KMS-11 (cell line): ENCODE results near the gene MTMR10.

Experiments used
- H2AFZ ChIP-seq: fragments of 200-600 bp; sonication (generic); 2 replicates; pipeline ENCODE4 v1.6.1; 2016; ENCODE audit warnings: antibody characterized with exemption, mixed run types, low read depth
- H3K27ac ChIP-seq: fragments of 200-600 bp; sonication (generic); 2 replicates; pipeline ENCODE4 v1.6.1; 2016; ENCODE audit warnings: mild to moderate bottlenecking, mixed run types
- H3K27me3 ChIP-seq: fragments of 200-600 bp; sonication (generic); 2 replicates; pipeline ENCODE4 v1.6.1; 2017; ENCODE audit warnings: mild to moderate bottlenecking, low read depth, mixed run types, moderate library complexity; ENCODE audit not compliant: insufficient read depth
- H3K36me3 ChIP-seq: fragments of 200-600 bp; sonication (generic); 2 replicates; pipeline ENCODE4 v1.6.1; 2017; ENCODE audit warnings: mild to moderate bottlenecking, mixed run types; ENCODE audit not compliant: insufficient read depth
- H3K4me1 ChIP-seq: fragments of 200-600 bp; sonication (generic); 2 replicates; pipeline ENCODE4 v1.6.1; 2016; ENCODE audit warnings: mild to moderate bottlenecking, low read depth, mixed run types; ENCODE audit not compliant: poor library complexity, severe bottlenecking
- H3K4me2 ChIP-seq: fragments of 200-600 bp; sonication (generic); 2 replicates; pipeline ENCODE4 v1.7.0; 2016; ENCODE audit warnings: mild to moderate bottlenecking, mixed run types
- H3K4me3 ChIP-seq: fragments of 200-600 bp; sonication (generic); IDR thresholded peaks from 2 replicates; pipeline ENCODE4 v1.6.1; 2017; ENCODE audit warnings: low read depth, low read length, mixed read lengths; ENCODE audit not compliant: insufficient read depth
- H3K79me2 ChIP-seq: fragments of 200-600 bp; sonication (generic); 2 replicates; pipeline ENCODE4 v1.6.1; 2016; ENCODE audit warnings: low read depth, mixed run types; ENCODE audit not compliant: insufficient read depth
- H3K9ac ChIP-seq: fragments of 200-600 bp; sonication (generic); 2 replicates; pipeline ENCODE4 v1.6.1; 2016; ENCODE audit warnings: mild to moderate bottlenecking, mixed run types
- H4K20me1 ChIP-seq: fragments of 200-600 bp; sonication (generic); 2 replicates; pipeline ENCODE4 v1.6.1; 2016; ENCODE audit warnings: mild to moderate bottlenecking, mixed run types; ENCODE audit not compliant: insufficient read depth
- TF ChIP-seq, protein P1 (sequence below): fragments of 200-600 bp; sonication (generic); conservative IDR thresholded peaks from 2 replicates; pipeline ENCODE4 v1.6.1; 2017; ENCODE audit warnings: low read depth, mild to moderate bottlenecking, antibody characterized with exemption, low read length, moderate library complexity, mixed read lengths

Gene MTMR10

GRCh38 chr15:30913761-30914160 lies 77.7 kb downstream of the MTMR10 start:
- Histone ChIP-seq H4K20me1 (no peaks in the 10 kb centered on the region), H3K4me2 (no peak overlapping the region), H2AFZ (no peak overlapping the region), H3K4me1 (no peaks in the 10 kb centered on the region), H3K4me3 (no peak overlapping the region), H3K27ac (no peak overlapping the region), H3K79me2 (no peaks in the 10 kb centered on the region), H3K27me3 (no peaks in the 10 kb centered on the region), H3K9ac (no peak overlapping the region), H3K36me3 (no peaks in the 10 kb centered on the region)
- TF ChIP-seq, protein P1, sequence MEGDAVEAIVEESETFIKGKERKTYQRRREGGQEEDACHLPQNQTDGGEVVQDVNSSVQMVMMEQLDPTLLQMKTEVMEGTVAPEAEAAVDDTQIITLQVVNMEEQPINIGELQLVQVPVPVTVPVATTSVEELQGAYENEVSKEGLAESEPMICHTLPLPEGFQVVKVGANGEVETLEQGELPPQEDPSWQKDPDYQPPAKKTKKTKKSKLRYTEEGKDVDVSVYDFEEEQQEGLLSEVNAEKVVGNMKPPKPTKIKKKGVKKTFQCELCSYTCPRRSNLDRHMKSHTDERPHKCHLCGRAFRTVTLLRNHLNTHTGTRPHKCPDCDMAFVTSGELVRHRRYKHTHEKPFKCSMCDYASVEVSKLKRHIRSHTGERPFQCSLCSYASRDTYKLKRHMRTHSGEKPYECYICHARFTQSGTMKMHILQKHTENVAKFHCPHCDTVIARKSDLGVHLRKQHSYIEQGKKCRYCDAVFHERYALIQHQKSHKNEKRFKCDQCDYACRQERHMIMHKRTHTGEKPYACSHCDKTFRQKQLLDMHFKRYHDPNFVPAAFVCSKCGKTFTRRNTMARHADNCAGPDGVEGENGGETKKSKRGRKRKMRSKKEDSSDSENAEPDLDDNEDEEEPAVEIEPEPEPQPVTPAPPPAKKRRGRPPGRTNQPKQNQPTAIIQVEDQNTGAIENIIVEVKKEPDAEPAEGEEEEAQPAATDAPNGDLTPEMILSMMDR, result no peak

- no peak overlapping the region for H3K9ac ChIP-seq
Measured at GRCh38 chr15:30906366-30906765, 85.1 kb downstream of the MTMR10 start.

DNA sequence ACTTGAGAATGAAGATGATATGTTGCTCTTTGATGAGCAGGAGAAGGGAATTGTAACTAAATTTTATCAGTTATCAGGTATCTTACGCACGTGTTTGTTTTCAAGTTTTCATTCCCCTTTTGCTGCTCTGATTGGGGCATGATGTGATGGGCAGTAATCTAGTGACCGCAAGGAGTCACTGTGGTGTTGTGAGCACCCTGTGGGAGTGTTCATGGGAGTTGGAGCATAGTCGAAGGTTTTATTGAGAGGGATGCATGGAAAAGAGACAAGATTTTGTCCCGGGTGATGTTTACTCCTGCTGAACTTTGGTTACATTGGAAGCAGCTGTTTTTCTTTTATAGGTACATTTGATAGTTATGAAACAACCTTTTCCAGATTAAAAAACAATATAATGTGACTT lies 85.6 kb downstream of the MTMR10 start:
- Histone ChIP-seq H3K4me1 (peaks cover 12% of the 10 kb centered on the region), H4K20me1 (no peaks in the 10 kb centered on the region), H2AFZ (no peak overlapping the region), H3K9ac (no peak overlapping the region), H3K4me2 (no peak overlapping the region), H3K27me3 (no peaks in the 10 kb centered on the region), H3K36me3 (0 out of 2 replicates have a peak, but pooled peaks cover 3% of the 10 kb centered on the region), H3K4me3 (no peak overlapping the region), H3K27ac (no peak overlapping the region), H3K79me2 (no peaks in the 10 kb centered on the region)
- TF ChIP-seq, protein P1, result no peak

More at GRCh38 chr15:30906366-30906765, 85.1 kb downstream of the MTMR10 start:
- no peak overlapping the region for H3K27ac ChIP-seq
- no peak overlapping the region for H2AFZ ChIP-seq
- H3K4me3 ChIP-seq, result no peak overlapping the region
- 0 out of 2 replicates have a peak, but pooled peaks cover 3% of the 10 kb centered on the region for H3K36me3 ChIP-seq
- H3K4me2 ChIP-seq, result no peak overlapping the region
- no peaks in the 10 kb centered on the region for H3K79me2 ChIP-seq
- no peaks in the 10 kb centered on the region for H4K20me1 ChIP-seq
- no peaks in the 10 kb centered on the region for H3K27me3 ChIP-seq
- H3K4me1 ChIP-seq, result peaks cover 12% of the 10 kb centered on the region
- TF ChIP-seq, protein P1, result no peak

DNA sequence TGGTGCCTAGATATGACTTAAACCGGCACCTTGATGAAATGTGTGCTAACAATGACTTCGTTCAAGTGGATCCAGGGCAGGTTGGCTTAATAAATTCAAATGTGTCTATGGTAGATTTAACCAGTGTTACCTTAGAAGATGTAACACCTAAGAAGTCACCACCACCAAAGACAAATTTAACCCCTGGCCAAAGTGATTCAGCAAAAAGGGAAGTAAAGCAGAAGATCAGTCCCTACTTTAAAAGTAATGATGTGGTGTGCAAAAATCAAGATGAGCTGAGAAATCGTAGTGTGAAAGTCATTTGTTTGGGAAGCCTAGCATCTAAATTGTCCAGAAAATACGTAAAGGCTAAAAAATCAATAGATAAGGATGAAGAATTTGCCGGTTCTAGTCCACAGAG lies 86.6 kb downstream of the MTMR10 start:
- 0 out of 2 replicates have a peak, but pooled peaks cover 3% of the 10 kb centered on the region for H3K36me3 ChIP-seq
- no peak overlapping the region for H3K4me3 ChIP-seq
- no peak overlapping the region for H3K9ac ChIP-seq
- no peak overlapping the region for H3K27ac ChIP-seq
- H4K20me1 ChIP-seq, result no peaks in the 10 kb centered on the region
- peak overlapping the region; percentile 80 for H3K4me2 ChIP-seq
- no peak overlapping the region for H2AFZ ChIP-seq
- H3K27me3 ChIP-seq, result no peaks in the 10 kb centered on the region
- no peaks in the 10 kb centered on the region for H3K79me2 ChIP-seq
- H3K4me1 ChIP-seq, result peaks cover 12% of the 10 kb centered on the region
- TF ChIP-seq, protein P1, result no peak
